ENCODE data around the gene CCDC59.

CCDC59 gene

GRCh38 chr12:82366197-82366596 is 8.0 kb upstream of the CCDC59 start:
- ChIA-PET POLR2A (no interaction called here), CTCF (no interaction called here)
- Histone ChIP-seq H3K4me3 (ENCODE audit: low read depth, low read length) (no peak overlapping the region), H3K9me3 (ENCODE audit: control insufficient read depth, insufficient read depth, low read depth, low read length) (no peaks in the 10 kb centered on the region), H3K36me3 (ENCODE audit: control insufficient read depth in 2 of 2, insufficient read depth in 1 of 2, low read length in 2 of 2) (no peaks in the 10 kb centered on the region), H3K4me1 (ENCODE audit: control insufficient read depth, insufficient read depth, low read length) (no peaks in the 10 kb centered on the region), H3K27ac (ENCODE audit: extremely low read depth, low read depth, low read length) (no peak overlapping the region)
- TF ChIP-seq KLF8 (tag by site-specific recombination; IDR thresholded peaks at IDR 0.05) (no peak), TSHZ1 (tag by site-specific recombination; IDR thresholded peaks at IDR 0.05; ENCODE audit: borderline replicate concordance) (no peak), ZNF16 (tag by site-specific recombination; IDR thresholded peaks at IDR 0.05; ENCODE audit: low read depth) (no peak), ZNF366 (tag by site-specific recombination; conservative IDR thresholded peaks at IDR 0.05) (no peak), GLI4 (tag by site-specific recombination; IDR thresholded peaks at IDR 0.05) (no peak), ZNF121 (tag by site-specific recombination; IDR thresholded peaks at IDR 0.05) (no peak), ZBTB21 (tag by site-specific recombination; IDR thresholded peaks at IDR 0.05) (no peak), REPIN1 (tag by site-specific recombination; IDR thresholded peaks at IDR 0.05; ENCODE audit: low read depth) (no peak), ATF2 (tag by site-specific recombination; IDR thresholded peaks at IDR 0.05; ENCODE audit: low read depth) (no peak), ZNF426 (tag by site-specific recombination; IDR thresholded peaks at IDR 0.05) (no peak), ZSCAN23 (tag by site-specific recombination; IDR thresholded peaks at IDR 0.05) (no peak), ZFP41 (tag by site-specific recombination; IDR thresholded peaks at IDR 0.05; ENCODE audit: borderline replicate concordance) (no peak), ZNF560 (tag by site-specific recombination; IDR thresholded peaks at IDR 0.05; ENCODE audit: borderline replicate concordance) (no peak), ZNF157 (tag by site-specific recombination; IDR thresholded peaks at IDR 0.05) (no peak), ZNF623 (tag by site-specific recombination; IDR thresholded peaks at IDR 0.05) (no peak), ZNF350 (tag by site-specific recombination; IDR thresholded peaks at IDR 0.05) (no peak), SP2 (tag by site-specific recombination; IDR thresholded peaks at IDR 0.05) (no peak), GFI1B (tag by site-specific recombination; IDR thresholded peaks at IDR 0.05) (no peak)
- TF ChIP-seq, protein P1, sequence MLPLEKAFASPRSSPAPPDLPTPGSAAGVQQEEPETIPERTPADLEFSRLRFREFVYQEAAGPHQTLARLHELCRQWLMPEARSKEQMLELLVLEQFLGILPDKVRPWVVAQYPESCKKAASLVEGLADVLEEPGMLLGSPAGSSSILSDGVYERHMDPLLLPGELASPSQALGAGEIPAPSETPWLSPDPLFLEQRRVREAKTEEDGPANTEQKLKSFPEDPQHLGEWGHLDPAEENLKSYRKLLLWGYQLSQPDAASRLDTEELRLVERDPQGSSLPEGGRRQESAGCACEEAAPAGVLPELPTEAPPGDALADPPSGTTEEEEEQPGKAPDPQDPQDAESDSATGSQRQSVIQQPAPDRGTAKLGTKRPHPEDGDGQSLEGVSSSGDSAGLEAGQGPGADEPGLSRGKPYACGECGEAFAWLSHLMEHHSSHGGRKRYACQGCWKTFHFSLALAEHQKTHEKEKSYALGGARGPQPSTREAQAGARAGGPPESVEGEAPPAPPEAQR (tag by site-specific recombination; IDR thresholded peaks at IDR 0.05): no peak
- TF ChIP-seq, protein P2, sequence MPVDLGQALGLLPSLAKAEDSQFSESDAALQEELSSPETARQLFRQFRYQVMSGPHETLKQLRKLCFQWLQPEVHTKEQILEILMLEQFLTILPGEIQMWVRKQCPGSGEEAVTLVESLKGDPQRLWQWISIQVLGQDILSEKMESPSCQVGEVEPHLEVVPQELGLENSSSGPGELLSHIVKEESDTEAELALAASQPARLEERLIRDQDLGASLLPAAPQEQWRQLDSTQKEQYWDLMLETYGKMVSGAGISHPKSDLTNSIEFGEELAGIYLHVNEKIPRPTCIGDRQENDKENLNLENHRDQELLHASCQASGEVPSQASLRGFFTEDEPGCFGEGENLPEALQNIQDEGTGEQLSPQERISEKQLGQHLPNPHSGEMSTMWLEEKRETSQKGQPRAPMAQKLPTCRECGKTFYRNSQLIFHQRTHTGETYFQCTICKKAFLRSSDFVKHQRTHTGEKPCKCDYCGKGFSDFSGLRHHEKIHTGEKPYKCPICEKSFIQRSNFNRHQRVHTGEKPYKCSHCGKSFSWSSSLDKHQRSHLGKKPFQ (tag by site-specific recombination; IDR thresholded peaks at IDR 0.05): no peak
